SH-SY5Y (cell line): ENCODE results near the gene AOPEP.

ENCODE experiments used
- GATA2 ChIP-seq: IDR thresholded peaks from 2 replicates; pipeline ENCODE4 v1.6.1; 2011; ENCODE audit warnings: mild to moderate bottlenecking, low read depth, low read length
- GATA3 ChIP-seq: IDR thresholded peaks from 2 replicates; pipeline ENCODE4 v1.6.1; 2011; ENCODE audit warnings: low read depth, mild to moderate bottlenecking, low read length, moderate library complexity

DNA sequence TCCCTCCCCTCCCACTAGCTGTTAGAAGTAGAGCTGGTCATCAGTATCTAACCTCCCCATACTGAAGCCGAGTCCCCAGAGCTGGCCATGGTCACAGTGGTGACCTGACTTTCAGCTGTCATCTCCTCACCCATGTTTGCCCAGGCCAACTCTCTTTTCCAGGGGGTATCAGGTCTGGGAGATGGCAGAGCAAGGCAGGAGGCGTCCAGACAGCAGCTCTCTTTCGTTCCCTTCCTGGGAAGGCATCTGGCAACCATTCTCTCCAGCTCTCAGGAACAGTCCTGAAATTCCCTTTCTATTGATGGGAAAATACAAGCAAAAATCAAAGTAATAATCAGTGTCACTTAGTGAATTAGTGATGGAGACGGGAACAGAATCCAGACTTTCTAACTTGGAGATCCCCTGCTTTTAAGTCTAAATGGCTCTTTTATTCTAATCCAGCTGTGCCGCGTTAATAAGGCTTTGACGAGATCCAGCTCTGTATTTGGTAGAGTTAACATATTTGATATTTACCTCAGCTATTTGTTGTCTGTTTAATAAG is 21.3 kb upstream of the AOPEP start:
- TF ChIP-seq GATA2 (no peak), GATA3 (no peak)
